Epithelial cell of prostate (primary cell): ENCODE data around the gene PROK1.

Source experiments
- DNase-seq: peaks from one replicate; pipeline ENCODE4 v3.0.0-alpha.2; 2011; ENCODE audit warnings: low read depth, low spot score
- H3K27ac ChIP-seq: fragments of 450-650 bp; 2 replicates; pipeline ENCODE4 v1.5.1; 2017; ENCODE audit warnings: mild to moderate bottlenecking

The PROK1 gene

GRCh38 chr1:110483308-110483685 lies 32.3 kb downstream of the PROK1 start:
- no peak overlapping the region for H3K27ac ChIP-seq

DNA sequence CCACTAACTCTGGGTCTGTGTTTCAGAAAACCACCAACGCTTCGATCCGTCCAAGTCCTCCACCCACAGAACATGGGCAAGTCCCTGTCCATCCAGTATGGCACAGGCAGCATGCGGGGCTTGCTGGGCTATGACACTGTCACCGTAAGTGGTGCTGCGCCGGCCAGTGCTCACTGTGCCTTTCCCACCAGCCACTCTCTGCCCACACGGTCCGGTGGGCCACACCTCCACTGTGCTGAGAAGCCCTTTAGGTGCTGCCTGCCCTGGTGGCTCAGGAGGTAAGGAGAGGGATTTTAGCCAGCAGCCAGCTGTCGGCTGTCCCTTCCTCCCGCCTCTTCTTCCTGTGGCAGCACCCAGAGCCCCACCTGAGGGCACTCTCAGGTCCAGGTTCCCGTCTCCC lies 33.9 kb downstream of the PROK1 start:
- no peak for DNase-seq
- no peak overlapping the region for H3K27ac ChIP-seq

More at GRCh38 chr1:110483308-110483685, 32.3 kb downstream of the PROK1 start:
- no peak for DNase-seq

GRCh38 chr1:110485725-110486124 lies 34.8 kb downstream of the PROK1 start:
- no peak for DNase-seq
- no peak overlapping the region for H3K27ac ChIP-seq

DNA sequence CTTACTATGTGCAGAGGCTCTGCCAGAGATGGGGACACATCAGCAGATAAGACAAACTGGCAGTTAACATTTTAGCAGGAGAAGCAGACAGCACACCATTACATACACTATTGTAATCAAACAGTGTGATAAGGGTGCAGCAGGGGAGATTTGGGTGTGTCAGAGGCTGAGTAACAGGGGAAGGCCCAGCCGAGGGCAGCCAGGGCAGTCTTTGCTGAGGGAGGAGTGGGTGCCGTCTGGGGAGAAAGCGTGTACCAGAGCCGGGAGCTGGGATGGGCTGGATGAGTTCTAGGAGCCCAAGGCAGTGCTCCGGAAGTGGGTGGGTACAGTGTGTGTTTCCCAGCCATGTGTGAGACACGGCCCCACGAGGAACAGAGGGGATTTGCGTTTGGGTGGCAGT lies 36.8 kb downstream of the PROK1 start:
- DNase-seq = no peak
- no peak overlapping the region for H3K27ac ChIP-seq

DNA sequence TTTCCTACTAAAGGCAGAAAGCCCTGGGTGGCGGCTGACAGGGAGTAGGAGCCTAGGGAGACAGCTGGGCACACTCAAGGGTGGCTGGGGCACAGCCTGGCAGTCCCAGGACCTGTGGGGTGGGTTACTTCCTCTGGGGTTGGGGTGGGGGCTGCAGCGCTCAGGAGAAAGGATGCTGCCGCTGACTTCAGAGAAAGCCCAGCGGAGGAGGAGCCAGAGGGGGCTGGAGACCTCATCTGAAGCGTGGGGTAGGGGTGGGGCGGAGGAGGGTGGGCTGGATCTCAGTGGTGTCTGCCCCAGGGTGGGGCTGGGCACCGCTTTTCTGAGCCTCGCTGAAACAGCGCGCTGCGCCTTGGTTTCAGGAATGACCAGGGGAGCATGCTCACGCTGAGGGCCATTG lies 37.2 kb downstream of the PROK1 start:
- DNase-seq = no peak
- H3K27ac ChIP-seq = no peak overlapping the region

DNA sequence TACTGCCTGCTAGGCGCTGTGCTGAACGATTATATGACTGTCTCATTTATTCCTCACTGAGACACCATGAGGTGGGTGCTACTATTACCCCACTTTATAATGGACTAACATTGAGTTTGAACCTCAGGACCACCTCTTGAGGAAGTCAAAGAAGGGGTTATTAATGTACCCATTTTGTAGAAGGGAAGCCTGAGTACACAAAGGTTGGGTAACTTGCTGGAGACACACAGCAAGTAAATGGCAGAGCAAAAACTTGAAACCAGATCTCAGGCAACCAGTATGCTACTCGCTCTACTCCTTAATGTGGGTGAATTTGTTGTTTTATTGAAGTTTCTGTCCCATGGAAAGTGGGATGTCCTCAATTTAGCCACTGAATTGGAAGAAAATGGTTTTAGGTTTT lies 37.9 kb downstream of the PROK1 start:
- no peak overlapping the region for H3K27ac ChIP-seq
- no peak for DNase-seq

DNA sequence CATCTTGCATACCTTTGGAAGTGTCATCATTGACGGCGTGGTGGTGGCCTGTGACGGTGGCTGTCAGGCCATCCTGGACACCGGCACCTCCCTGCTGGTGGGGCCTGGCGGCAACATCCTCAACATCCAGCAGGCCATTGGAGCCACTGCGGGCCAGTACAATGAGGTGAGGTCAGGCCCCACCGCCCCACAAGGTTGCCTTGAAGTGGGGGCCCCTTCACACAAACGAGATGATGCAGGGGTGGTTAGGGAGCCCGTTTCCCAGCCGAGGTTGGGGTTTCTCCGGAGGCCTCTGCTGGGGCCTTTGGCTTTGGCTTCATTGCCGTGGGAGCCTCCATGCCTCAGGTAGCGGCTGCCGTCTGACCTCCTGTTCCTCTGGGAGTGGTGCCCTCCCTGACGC lies 38.5 kb downstream of the PROK1 start:
- no peak for DNase-seq

DNA sequence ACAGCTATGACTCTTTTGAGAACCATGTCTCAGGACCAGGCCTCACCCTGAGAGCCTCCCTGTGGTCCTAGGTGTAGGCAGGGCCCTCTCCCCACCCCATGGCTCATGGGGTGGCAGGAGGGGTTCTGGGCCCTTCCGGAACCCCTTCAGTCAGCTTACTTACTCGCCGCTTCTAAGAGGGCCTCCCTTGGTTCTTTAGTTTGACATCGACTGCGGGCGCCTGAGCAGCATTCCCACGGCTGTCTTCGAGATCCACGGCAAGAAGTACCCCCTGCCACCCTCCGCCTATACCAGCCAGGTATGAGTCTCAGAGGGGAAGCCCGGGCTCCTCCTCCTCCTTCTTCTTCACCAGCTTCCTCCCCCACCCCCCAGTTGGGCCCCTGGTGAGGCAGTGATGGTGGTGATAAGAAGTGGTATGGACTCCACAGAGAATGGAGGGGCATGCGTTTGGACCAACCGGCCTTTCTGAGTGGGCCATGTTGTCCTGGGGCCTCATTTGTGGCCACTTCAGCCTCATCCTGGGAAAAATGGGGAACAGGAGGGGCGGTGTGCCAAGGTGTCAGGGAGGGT lies 39.1 kb downstream of the PROK1 start:
- DNase-seq = no peak
- H3K27ac ChIP-seq = no peak overlapping the region

More for the DNA sequence above, 38.5 kb downstream of the PROK1 start:
- H3K27ac ChIP-seq = no peak overlapping the region

DNA sequence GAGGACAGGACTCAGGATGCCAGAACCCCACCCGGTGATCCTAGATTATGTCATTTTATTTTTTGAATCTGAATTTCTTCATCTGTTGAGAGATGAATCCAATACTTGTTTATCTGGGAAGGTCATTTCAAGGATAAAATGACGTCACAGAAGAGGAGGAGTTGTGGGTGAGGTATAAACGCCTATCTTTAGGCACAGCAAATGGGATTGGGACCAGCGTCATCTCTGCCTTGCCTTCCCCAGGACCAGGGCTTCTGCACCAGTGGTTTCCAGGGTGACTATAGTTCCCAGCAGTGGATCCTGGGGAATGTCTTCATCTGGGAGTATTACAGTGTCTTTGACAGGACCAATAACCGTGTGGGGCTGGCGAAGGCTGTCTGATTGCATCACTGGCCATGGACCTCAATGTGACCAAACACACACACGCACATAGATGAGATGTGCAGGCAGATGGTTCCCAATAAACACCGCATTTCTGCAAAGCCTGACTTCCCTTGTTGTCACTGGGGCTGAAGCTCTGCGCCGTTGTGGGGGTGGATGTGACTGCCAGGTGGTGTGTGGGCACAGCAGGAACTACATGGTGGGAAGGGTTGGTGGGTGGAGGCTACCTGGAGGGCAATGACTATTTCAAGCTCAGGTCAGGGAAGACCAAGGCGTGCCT lies 40.0 kb downstream of the PROK1 start:
- H3K27ac ChIP-seq = no peak overlapping the region
- DNase-seq = no peak

GRCh38 chr1:110492573-110492972 lies 41.6 kb downstream of the PROK1 start:
- DNase-seq = no peak
- H3K27ac ChIP-seq = no peak overlapping the region

DNA sequence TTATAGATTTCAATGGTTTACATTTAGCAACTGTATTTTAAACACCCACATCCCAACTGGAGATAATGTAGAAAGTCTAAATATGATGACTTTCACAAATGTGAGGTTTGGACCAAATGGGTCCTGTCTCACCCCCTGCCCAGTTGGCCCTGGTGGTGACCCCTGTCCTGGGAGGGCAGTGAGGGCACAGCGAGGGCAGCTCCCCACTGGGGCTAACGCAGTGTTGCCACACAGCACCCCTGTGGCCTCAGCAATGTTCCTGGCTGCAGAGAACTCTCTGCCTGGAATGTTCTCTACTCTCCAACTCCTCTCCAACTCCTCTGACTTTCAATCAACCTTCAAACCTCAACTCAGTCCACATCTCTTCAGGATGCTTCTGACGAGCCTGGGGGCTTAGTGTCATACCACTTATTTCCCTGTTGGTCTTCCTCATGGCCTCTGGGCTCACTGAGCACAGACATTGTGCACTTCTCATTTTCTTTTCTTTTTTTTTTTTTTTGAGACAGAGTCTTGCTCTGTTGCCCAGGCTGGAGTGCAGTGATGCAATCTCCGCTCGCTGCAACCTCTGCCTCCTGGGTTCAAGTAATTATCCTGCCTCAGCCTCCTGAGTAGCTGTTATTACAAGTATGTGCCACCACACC lies 42.2 kb downstream of the PROK1 start:
- no peak for DNase-seq
- no peak overlapping the region for H3K27ac ChIP-seq

GRCh38 chr1:110494036-110494435 lies 43.1 kb downstream of the PROK1 start:
- DNase-seq = no peak
- H3K27ac ChIP-seq = no peak overlapping the region

DNA sequence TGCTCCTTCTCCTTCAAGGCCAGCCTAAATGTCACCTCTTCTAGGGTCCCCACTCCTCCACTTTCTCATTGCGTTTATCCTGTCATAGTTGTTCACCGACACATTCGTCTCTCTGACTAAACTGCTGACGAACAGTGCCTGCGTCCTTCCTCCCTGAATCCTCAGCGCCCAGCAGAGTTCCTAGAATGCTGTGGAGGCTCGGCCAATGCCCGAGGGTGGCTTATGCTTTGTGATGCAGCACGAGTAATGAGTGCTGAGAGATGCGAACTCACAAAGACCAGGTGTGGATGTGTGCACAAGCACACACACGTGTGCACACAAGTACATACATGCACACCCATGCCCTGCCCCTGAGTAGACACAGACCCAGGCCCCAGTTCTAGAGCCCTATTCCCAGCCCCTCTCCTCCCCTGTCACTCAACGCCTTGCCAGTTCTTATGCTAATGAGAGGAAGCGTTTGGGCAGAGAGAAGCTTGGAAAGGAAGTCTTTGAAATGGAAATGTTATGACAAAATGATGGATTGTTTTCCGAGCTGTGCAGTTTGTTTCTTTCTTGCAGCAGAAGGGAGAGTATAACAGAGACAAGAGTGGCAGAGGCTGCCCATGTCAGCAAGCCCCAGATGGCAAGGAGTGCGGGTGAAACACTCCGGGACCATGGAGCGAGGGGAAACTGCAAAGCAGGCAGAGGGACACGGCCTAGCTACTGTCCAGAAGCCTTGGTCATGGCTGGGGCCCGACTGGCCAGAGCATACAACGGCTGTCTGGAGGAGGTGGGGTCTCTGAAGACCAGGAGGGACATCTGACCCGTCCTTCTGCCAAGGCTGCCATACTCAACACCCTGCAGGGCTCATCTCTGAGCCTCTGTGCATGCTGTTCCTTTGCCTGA lies 43.8 kb downstream of the PROK1 start:
- no peak overlapping the region for H3K27ac ChIP-seq
- DNase-seq = no peak

- no peak overlapping the region for H3K27ac ChIP-seq
- DNase-seq = no peak
These were observed 45.1 kb downstream of the PROK1 start for GRCh38 chr1:110495926-110496600.

DNA sequence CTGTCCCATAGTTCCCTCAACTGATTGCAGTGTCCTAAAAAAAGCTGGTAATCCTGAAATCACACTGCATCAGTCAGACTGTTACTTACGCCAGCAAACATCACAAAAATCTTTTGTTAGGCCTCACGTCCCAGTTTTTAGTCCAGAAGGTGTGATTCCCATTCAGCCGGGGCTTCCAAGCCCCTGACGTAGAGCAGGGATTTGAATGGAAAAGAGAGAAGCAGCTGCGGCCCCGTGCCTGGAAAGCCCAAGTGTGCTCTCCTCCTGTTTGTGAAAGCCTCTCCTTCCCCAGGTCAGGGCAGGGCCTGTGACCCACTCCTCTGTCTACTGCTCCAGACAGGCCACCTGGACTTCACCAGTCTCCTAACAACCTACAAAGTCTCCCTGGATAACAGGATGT lies 47.3 kb downstream of the PROK1 start:
- DNase-seq = no peak
- H3K27ac ChIP-seq = no peak overlapping the region

- DNase-seq = no peak
- no peak overlapping the region for H3K27ac ChIP-seq
These were observed 50.7 kb downstream of the PROK1 start for GRCh38 chr1:110501488-110502132.

DNA sequence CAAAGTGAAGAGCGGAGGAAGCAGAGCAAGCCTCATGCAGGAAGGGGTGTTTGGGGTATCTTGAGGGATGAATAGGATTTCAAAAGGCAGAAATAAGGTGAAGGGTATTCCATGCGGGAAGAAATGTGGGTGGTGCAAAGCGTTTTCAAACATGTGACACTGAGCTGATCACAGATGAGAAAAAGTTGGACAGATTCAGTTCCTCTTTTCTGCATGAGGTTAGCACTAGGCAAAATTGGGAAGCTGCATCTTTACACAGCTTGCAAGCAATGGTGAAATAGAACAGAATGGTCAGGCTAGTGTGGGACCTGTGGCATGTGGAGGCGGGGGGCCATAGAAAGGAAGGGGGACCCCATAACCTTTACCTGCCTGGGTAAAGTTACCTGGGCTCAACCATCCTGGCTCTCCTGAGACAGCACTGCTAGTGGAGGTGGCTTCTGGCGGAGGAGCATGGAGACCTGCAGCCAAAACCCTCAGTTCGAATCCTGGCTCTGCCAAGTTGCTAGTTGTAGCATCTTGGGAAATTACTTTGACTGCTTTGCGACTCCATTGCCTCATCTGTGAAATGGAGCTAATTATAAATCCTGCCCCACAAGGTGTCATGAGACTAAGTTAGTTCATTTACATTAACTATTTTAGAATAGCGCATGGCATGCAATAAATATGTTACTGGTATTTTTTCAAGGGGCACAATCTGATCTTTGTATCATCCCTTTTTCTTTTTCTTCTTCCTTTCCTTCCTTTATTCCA lies 51.6 kb downstream of the PROK1 start:
- DNase-seq = no peak
- no peak overlapping the region for H3K27ac ChIP-seq

- no peak for DNase-seq
- no peak overlapping the region for H3K27ac ChIP-seq
These were observed 52.5 kb downstream of the PROK1 start for GRCh38 chr1:110503471-110503870.

- DNase-seq = no peak
- H3K27ac ChIP-seq = no peak overlapping the region
These were observed 53.3 kb downstream of the PROK1 start for GRCh38 chr1:110504226-110504625.
